ENCODE data around the gene MLPH. TPM values are rescaled to one million over a fixed set of nuclear protein-coding genes. Genes with fewer than 3 reads are reported as not detected.

MLPH gene
- total RNA-seq, 1 donor from 2014 or later: 27.3 TPM

DNA sequence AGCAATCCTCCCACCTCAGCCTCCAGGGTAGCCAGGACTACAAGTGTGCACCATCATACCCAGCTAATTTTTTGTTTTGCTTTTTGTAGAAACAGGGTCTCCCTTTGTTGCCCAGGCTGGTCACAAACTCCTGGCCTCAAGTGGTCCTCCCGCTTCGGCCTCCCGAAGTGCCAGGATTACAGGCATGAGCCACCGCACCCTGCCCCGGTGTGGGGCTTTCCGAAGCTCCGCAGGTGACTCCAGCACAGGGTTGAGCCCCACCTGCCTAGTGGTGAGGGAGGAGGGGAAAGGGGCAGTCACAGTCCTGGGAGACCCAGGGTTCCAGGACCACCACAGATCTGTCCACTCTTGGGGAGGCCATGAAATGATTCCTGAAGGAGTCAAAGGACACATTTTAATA, 84.5 kb downstream of the MLPH start:
- Histone ChIP-seq H3K4me3 (ENCODE audit: low read depth, low read length) (no peak overlapping the region), H3K36me3 (ENCODE audit: control insufficient read depth, insufficient read depth, low read length) (no peaks in the 10 kb centered on the region), H3K27me3 (ENCODE audit: control insufficient read depth, insufficient read depth, low read length) (peaks cover 3% of the 10 kb centered on the region)
- no peak for TF ChIP-seq CTCF (IDR thresholded peaks at IDR 0.05; ENCODE audit: insufficient read depth, low read length, poor library complexity, severe bottlenecking)
- no peak for DNase-seq (ENCODE audit: low read depth)

GRCh38 chr2:237572021-237572741, 85.1 kb downstream of the MLPH start:
- H3K4me3 ChIP-seq (ENCODE audit: low read depth, low read length): no peak overlapping the region
- H3K27me3 ChIP-seq (ENCODE audit: control insufficient read depth, insufficient read depth, low read length): peaks cover 3% of the 10 kb centered on the region
- TF ChIP-seq CTCF (IDR thresholded peaks at IDR 0.05; ENCODE audit: insufficient read depth, low read length, poor library complexity, severe bottlenecking): peak; percentile 98
- no peaks in the 10 kb centered on the region for H3K36me3 ChIP-seq (ENCODE audit: control insufficient read depth, insufficient read depth, low read length)
- DNase-seq (ENCODE audit: low read depth): peak; percentile 70

- DNase-seq (ENCODE audit: low read depth): no peak
- H3K36me3 ChIP-seq (ENCODE audit: control insufficient read depth, insufficient read depth, low read length): no peaks in the 10 kb centered on the region
- H3K27me3 ChIP-seq (ENCODE audit: control insufficient read depth, insufficient read depth, low read length): peaks cover 3% of the 10 kb centered on the region
- no peak overlapping the region for H3K4me3 ChIP-seq (ENCODE audit: low read depth, low read length)
- TF ChIP-seq CTCF (IDR thresholded peaks at IDR 0.05; ENCODE audit: insufficient read depth, low read length, poor library complexity, severe bottlenecking): no peak
These were observed 85.7 kb downstream of the MLPH start for GRCh38 chr2:237572742-237573101.

- Histone ChIP-seq H3K36me3 (ENCODE audit: control insufficient read depth, insufficient read depth, low read length) (no peaks in the 10 kb centered on the region), H3K27me3 (ENCODE audit: control insufficient read depth, insufficient read depth, low read length) (peaks cover 3% of the 10 kb centered on the region), H3K4me3 (ENCODE audit: low read depth, low read length) (no peak overlapping the region)
- no peak for TF ChIP-seq CTCF (IDR thresholded peaks at IDR 0.05; ENCODE audit: insufficient read depth, low read length, poor library complexity, severe bottlenecking)
- DNase-seq (ENCODE audit: low read depth): no peak
These were observed 86.8 kb downstream of the MLPH start for GRCh38 chr2:237573721-237574415.

GRCh38 chr2:237574467-237574866, 87.4 kb downstream of the MLPH start:
- Histone ChIP-seq H3K36me3 (ENCODE audit: control insufficient read depth, insufficient read depth, low read length) (no peaks in the 10 kb centered on the region), H3K27me3 (ENCODE audit: control insufficient read depth, insufficient read depth, low read length) (peaks cover 3% of the 10 kb centered on the region), H3K4me3 (ENCODE audit: low read depth, low read length) (no peak overlapping the region)
- no peak for DNase-seq (ENCODE audit: low read depth)
- TF ChIP-seq CTCF (IDR thresholded peaks at IDR 0.05; ENCODE audit: insufficient read depth, low read length, poor library complexity, severe bottlenecking): no peak
